Natural killer cell (primary cell): Measurements from ENCODE around the gene PPFIA1. TPM values are rescaled to one million over a fixed set of nuclear protein-coding genes. Genes with fewer than 3 reads are reported as not detected.

Experiments
- ATAC-seq, 3 donors: fragments of 150-1000 bp in 2 of 3; fragments of 200-7000 bp in 1 of 3; cut with Tn5 transposase; 1 replicate in 1 of 3; 2 replicates in 2 of 3; pipeline ENCODE4 v1.10.0; 2021; ENCODE audit warnings: mild to moderate bottlenecking in 2 of 3, moderate library complexity in 2 of 3
- DNase-seq, 2 donors: peaks; one replicate each; pipeline versions ENCODE4 v3.0.0 to v3.0.0-alpha.2; 2013 to 2021; ENCODE audit warnings: mixed read lengths in 1 of 2
- H3K27ac ChIP-seq: one replicate; pipeline ENCODE4 v1.5.1; 2013; ENCODE audit warnings: mild to moderate bottlenecking, low read length
- H3K27me3 ChIP-seq: one replicate; pipeline ENCODE4 v1.6.1; 2013; ENCODE audit warnings: low read length; ENCODE audit not compliant: control insufficient read depth, insufficient read depth
- H3K36me3 ChIP-seq: one replicate; pipeline ENCODE4 v1.6.1; 2013; ENCODE audit warnings: low read length; ENCODE audit not compliant: control insufficient read depth, insufficient read depth
- H3K4me1 ChIP-seq: one replicate; pipeline ENCODE4 v1.6.1; 2013; ENCODE audit warnings: low read length; ENCODE audit not compliant: control insufficient read depth, insufficient read depth
- H3K4me3 ChIP-seq: one replicate; pipeline ENCODE4 v1.5.1; 2013; ENCODE audit warnings: low read length
- H3K9me3 ChIP-seq: one replicate; pipeline ENCODE4 v1.6.1; 2013; ENCODE audit warnings: low read length; ENCODE audit not compliant: control insufficient read depth, insufficient read depth
- H3K27ac Mint-ChIP-seq, 2 donors: one replicate each; pipeline ENCODE4 v1.8.0; 2022; ENCODE audit warnings: mild to moderate bottlenecking in 2 of 2, mixed read lengths in 2 of 2, moderate library complexity in 1 of 2
- H3K27me3 Mint-ChIP-seq, 2 donors: one replicate each; pipeline ENCODE4 v1.8.0; 2022; ENCODE audit warnings: low read depth in 2 of 2, mixed read lengths in 2 of 2
- H3K36me3 Mint-ChIP-seq: one replicate; pipeline ENCODE4 v1.8.0; 2022; ENCODE audit warnings: mixed read lengths
- H3K4me1 Mint-ChIP-seq, 2 donors: one replicate each; pipeline ENCODE4 v1.8.0; 2022; ENCODE audit warnings: mixed read lengths in 2 of 2
- H3K4me3 Mint-ChIP-seq: one replicate; pipeline ENCODE4 v1.8.0; 2022; ENCODE audit warnings: mild to moderate bottlenecking, moderate library complexity, mixed read lengths
- H3K9me3 Mint-ChIP-seq, 2 donors: one replicate each; pipeline ENCODE4 v1.8.0; 2022; ENCODE audit warnings: mixed read lengths in 2 of 2
- CTCF ChIP-seq: fragments of 200-600 bp; IDR thresholded peaks from one replicate; pipeline ENCODE4 v1.8.0; 2022; ENCODE audit warnings: antibody characterized with exemption
- WGBS: methylation state at CpG from one replicate; pipeline ENCODE4 v1.1.7; 2013; ENCODE audit warnings: missing lambda C conversion rate; ENCODE audit not compliant: insufficient coverage; 5-methylcytosine and 5-hydroxymethylcytosine counted together
- intact Hi-C: fragments of 100-400 bp; cut with micrococcal nuclease; formaldehyde crosslinking; loops from one replicate; pipeline ENCODE4 v1.14.2; 2022
- total RNA-seq, 4 donors: library from RNA; stranded (reverse); fragments of 120-200 nt in 1 of 4; gene quantifications; one replicate each; pipeline versions ENCODE4 v1.2.3 to v1.2.4, GENCODE V29; 2013 to 2022

The PPFIA1 gene
- total RNA-seq, 3 donors from 2014 or later (not counting 1 experiment from before 2014, with no cell fraction given): 42.1 to 75.4 (median 51.7) TPM

DNA sequence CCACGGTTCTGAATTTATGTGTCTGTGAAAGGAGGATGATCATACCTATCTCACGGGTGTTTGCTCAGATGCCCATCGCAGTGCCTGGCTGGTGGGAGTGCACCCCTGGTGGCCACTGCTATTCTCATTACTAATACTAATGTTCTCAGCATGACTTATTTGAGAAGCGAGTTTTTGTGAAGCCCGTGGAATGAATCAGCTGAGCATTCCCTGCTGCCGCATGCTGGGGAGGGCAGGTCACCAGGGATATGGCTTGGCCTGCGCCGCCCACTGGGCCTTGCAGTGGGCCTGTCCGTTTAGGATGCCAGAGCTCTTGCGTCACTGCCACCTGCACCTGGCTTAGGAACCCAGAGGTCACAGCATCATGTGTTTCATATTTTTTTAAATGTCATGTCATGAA is 144.7 kb downstream of the PPFIA1 start:
- no peaks in the 10 kb centered on the region for H3K36me3 Mint-ChIP-seq
- ATAC-seq: no peak
- WGBS: 78% methylated on average over 10 of the region's 10 CpGs
- H3K4me1 ChIP-seq: peaks cover 4% of the 10 kb centered on the region
- intact Hi-C loops: no loop called here
- no peak for DNase-seq
- H3K4me3 ChIP-seq: no peak overlapping the region
- no peak overlapping the region for H3K4me3 Mint-ChIP-seq
- H3K36me3 ChIP-seq: no peaks in the 10 kb centered on the region
- H3K9me3 ChIP-seq: no peaks in the 10 kb centered on the region
- no peak overlapping the region for H3K27ac ChIP-seq
- H3K9me3 Mint-ChIP-seq: no peaks in the 10 kb centered on the region
- no peak for TF ChIP-seq CTCF
- H3K4me1 Mint-ChIP-seq: peaks cover 4 to 8% of the 10 kb centered on the region in 2 donors
- no peak overlapping the region for H3K27ac Mint-ChIP-seq
- H3K27me3 ChIP-seq: peaks cover 37% of the 10 kb centered on the region
- peaks cover 73 to 81% of the 10 kb centered on the region in 2 donors for H3K27me3 Mint-ChIP-seq

DNA sequence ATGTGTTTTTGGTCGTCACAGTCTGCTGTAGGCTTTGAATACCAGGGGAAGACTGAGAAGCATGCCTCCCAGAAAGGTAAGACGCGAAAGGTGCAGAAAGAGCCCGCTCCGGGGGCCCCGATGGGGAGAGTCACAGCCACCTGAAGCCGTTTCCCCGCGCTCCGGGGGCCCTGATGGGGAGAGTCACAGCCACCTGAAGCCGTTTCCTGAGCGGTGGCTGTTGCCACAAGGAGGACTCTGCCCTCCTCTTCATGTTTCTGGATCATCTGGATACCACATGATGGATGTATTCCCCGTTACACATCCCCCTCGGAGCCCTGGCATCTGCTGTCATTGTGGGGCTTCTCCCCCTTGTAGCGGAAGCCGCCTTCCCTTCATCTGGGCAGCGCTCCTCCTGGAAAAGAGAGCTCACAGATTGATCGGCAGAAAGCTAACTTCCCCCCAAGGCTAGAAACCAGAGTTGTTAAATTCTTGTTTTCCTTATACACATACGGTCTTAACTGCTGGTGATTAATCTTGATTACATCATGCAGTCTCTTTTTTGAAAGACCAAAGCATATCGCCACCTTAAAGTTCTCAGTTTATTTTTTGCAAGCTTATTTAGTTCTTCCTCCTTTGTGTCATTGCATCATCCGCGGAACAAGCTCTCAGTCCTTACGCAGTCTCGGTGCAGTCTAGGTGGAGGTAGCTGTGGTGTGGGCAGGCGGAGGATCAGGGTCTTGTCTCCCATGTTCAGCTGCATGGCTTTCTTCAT is 145.3 kb downstream of the PPFIA1 start:
- no peak for TF ChIP-seq CTCF
- Histone ChIP-seq H3K4me3 (no peak overlapping the region), H3K36me3 (no peaks in the 10 kb centered on the region), H3K27ac (no peak overlapping the region), H3K4me1 (peaks cover 4% of the 10 kb centered on the region), H3K9me3 (no peaks in the 10 kb centered on the region), H3K27me3 (peaks cover 39% of the 10 kb centered on the region)
- no peaks in the 10 kb centered on the region for H3K9me3 Mint-ChIP-seq
- WGBS: 34% methylated on average over 25 of the region's 25 CpGs
- H3K27me3 Mint-ChIP-seq: peaks cover 71 to 80% of the 10 kb centered on the region in 2 donors
- H3K4me3 Mint-ChIP-seq: no peak overlapping the region
- ATAC-seq (peak in 1 of 3 donors; percentile 32), DNase-seq (no peak)
- H3K36me3 Mint-ChIP-seq: no peaks in the 10 kb centered on the region
- intact Hi-C loops: no loop called here
- no peak overlapping the region for H3K27ac Mint-ChIP-seq
- H3K4me1 Mint-ChIP-seq: peaks cover 4 to 8% of the 10 kb centered on the region in 2 donors

GRCh38 chr11:70416881-70417280 is 146.4 kb downstream of the PPFIA1 start:
- H3K27ac ChIP-seq: no peak overlapping the region
- no peak overlapping the region for H3K4me3 Mint-ChIP-seq
- no peak overlapping the region for H3K4me3 ChIP-seq
- H3K4me1 ChIP-seq: peaks cover 4% of the 10 kb centered on the region
- intact Hi-C loops: no loop called here
- H3K4me1 Mint-ChIP-seq: peaks cover 7 to 8% of the 10 kb centered on the region in 2 donors
- no peaks in the 10 kb centered on the region for H3K9me3 ChIP-seq
- no peak overlapping the region for H3K27ac Mint-ChIP-seq
- H3K36me3 ChIP-seq: no peaks in the 10 kb centered on the region
- no peaks in the 10 kb centered on the region for H3K9me3 Mint-ChIP-seq
- H3K27me3 Mint-ChIP-seq: peaks cover 70 to 81% of the 10 kb centered on the region in 2 donors
- no peak for TF ChIP-seq CTCF
- DNase-seq: no peak
- H3K27me3 ChIP-seq: peaks cover 49% of the 10 kb centered on the region
- 94% methylated on average over 20 of the region's 20 CpGs for WGBS
- ATAC-seq: no peak
- no peaks in the 10 kb centered on the region for H3K36me3 Mint-ChIP-seq

DNA sequence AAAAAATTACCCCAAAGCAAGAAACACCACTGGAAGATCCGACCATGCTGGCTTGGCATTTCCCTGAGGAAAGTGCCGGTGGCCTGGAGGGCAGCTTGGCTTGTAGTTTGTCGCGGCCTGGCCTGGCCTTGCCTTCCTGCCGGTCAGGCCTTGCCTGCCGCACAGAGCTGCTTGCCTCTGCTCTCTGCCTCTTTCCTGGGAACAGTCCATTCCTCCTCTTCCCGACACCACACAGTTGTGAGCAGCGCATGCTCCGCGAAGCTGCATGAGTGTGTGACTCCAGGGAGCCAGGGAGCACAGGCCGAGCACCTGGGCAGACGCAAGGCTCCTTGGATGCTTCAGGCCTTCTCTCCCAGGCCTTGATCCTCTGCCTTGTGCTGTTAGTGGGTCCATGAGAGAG is 147.6 kb downstream of the PPFIA1 start:
- Histone ChIP-seq H3K36me3 (no peaks in the 10 kb centered on the region), H3K9me3 (no peaks in the 10 kb centered on the region), H3K4me3 (no peak overlapping the region), H3K27ac (no peak overlapping the region), H3K4me1 (peaks cover 8% of the 10 kb centered on the region), H3K27me3 (peaks cover 57% of the 10 kb centered on the region)
- no peak for TF ChIP-seq CTCF
- no peak overlapping the region for H3K27ac Mint-ChIP-seq
- 96% methylated on average over 12 of the region's 12 CpGs for WGBS
- intact Hi-C loops: no loop called here
- H3K4me1 Mint-ChIP-seq: peaks cover 13 to 14% of the 10 kb centered on the region in 2 donors
- DNase-seq: no peak
- H3K9me3 Mint-ChIP-seq: no peaks in the 10 kb centered on the region
- peaks cover 70 to 81% of the 10 kb centered on the region in 2 donors for H3K27me3 Mint-ChIP-seq
- H3K4me3 Mint-ChIP-seq: no peak overlapping the region
- no peaks in the 10 kb centered on the region for H3K36me3 Mint-ChIP-seq
- no peak for ATAC-seq
